Activated T-cell treated with anti-CD3 and anti-CD28 coated beads, Interleukin-2, amount 50 U/mL, for 4 hours (primary cell): ENCODE results near the gene SLC17A1. TPM values are rescaled to one million over a fixed set of nuclear protein-coding genes. Genes with fewer than 3 reads are reported as not detected.
"Not testable (repeated sequence)": the region's sequence is repeated elsewhere in the genome, so short reads cannot be mapped to it uniquely, and the experiment has no call there.

Experiments
- ATAC-seq, 2 donors: fragments of 200-7000 bp; cut with Tn5 transposase; one replicate each; pipeline ENCODE4 v1.10.0; 2021
- DNase-seq: peaks from one replicate; pipeline ENCODE4 v3.0.0-alpha.2; 2020
- H3K27me3 Mint-ChIP-seq: one replicate; pipeline ENCODE4 v1.8.0; 2021; ENCODE audit warnings: low read depth, mixed read lengths
- H3K36me3 Mint-ChIP-seq: one replicate; pipeline ENCODE4 v1.8.0; 2022; ENCODE audit warnings: mixed read lengths; ENCODE audit not compliant: insufficient read depth
- H3K4me1 Mint-ChIP-seq: one replicate; pipeline ENCODE4 v1.8.0; 2021; ENCODE audit warnings: low read depth, mixed read lengths
- H3K4me3 Mint-ChIP-seq: one replicate; pipeline ENCODE4 v1.8.0; 2021; ENCODE audit warnings: mild to moderate bottlenecking, moderate library complexity, mixed read lengths
- H3K9me3 Mint-ChIP-seq: one replicate; pipeline ENCODE4 v1.8.0; 2021; ENCODE audit warnings: mixed read lengths
- total RNA-seq, 3 donors: library from RNA; stranded (reverse); gene quantifications; one replicate each; pipeline ENCODE4 v1.2.1, GENCODE V29; 2021

The SLC17A1 gene
- total RNA-seq, 3 donors from 2014 or later: not detected

DNA sequence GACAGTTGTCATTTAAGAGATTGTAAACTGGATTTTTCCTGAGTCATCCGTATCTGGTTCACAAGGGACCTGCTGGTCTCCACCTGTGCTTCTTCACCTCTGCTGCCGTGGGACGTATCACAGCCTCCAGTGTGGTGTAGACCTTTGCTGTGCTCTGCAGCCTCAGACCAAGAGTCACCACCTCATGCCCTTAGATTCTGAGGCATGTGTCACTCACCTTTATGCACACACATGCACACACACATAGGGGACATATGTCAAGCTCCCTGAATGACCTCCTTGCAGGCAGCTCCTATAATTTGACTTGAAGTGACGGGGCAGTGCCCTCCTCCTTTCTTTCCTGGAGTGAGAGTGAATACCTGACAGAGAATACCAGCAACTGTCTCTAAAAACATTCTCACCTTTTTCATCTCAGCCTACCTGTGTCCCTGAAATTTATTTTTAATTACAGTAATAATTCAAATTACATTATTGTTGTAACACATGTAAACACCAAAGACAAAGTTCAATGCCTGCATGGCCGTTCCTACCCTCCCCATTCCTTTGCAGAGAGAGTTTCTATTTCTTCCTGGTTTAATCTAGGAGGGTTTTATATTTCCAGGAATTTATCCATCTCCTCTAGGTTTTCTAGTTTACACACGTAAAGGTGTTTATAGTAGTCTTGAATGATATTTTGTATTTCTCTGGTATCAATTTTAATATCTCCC is 73.8 kb downstream of the SLC17A1 start:
- Mint-ChIP-seq H3K9me3 (no peaks in the 10 kb centered on the region), H3K27me3 (no peaks in the 10 kb centered on the region)

DNA sequence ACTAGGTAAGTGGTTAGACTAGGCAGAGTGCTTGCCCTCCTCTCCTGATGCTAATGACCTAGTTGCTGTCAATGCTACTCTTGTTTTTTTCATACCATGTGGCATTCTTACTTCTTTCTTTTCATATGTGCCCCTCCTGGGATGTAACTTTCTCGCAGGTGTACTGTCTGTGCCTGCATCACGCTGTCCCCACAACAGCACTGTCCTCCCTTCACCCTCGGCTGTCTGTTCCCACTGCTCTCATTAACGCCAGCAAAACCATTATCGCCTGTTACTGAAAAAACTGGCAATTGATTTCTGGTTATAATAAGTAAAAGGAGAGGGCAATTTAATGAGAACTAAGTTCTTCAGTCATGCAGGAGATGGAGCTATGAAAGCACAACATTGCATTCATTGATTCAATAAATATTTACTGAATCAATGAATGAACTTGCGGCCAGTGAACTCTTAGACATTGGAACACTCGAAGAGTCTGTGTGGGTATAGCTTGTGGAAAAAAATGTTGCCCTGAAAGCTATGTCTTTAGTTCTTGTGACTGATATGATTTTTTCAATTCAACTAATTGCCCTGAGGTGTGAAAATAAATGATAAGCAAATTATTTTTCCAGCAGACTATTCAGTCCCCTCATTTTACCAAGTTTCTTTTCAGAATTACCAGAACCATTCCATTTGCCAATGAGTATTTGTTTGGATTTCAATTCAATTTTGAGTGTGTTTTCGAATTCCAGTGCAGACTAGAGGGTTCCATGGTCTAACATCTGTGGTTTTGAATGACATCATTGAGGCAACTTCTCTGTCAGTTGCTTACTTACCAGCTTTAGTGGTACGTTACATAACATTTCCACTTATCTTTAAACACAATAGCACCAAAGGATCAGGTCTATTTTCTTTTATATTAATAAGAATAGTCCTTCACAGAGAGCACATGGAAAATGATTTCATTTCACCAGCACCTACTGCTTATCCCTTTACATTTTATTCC is 75.2 kb downstream of the SLC17A1 start:
- no peaks in the 10 kb centered on the region for H3K27me3 Mint-ChIP-seq
- DNase-seq: no peak
- ATAC-seq: no peak
- H3K36me3 Mint-ChIP-seq: no peaks in the 10 kb centered on the region
- no peaks in the 10 kb centered on the region for H3K4me1 Mint-ChIP-seq
- no peaks in the 10 kb centered on the region for H3K9me3 Mint-ChIP-seq
- H3K4me3 Mint-ChIP-seq: no peak overlapping the region

More for the DNA sequence above, 73.8 kb downstream of the SLC17A1 start:
- ATAC-seq: no peak
- H3K36me3 Mint-ChIP-seq: no peaks in the 10 kb centered on the region
- DNase-seq: no peak
- H3K4me1 Mint-ChIP-seq: no peaks in the 10 kb centered on the region
- H3K4me3 Mint-ChIP-seq: no peak overlapping the region

DNA sequence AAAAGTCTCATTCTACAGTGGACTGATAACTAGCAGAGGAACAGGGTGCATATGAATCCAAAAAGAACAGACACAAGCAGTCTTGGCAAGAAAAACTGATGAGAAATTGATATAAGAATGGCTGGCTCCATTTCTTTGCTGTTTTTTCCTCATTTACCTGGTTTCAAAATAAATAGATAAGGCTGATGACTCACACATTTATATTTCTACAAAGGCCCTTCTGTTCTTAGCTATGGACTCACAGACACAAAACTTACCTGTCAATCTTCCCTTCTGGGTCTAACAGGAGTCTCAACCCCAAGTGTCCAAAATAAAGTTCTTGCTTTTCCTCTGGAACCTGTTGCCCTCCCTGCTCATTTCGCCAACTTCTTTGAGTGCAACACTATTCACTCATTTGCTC is 76.4 kb downstream of the SLC17A1 start:
- no peaks in the 10 kb centered on the region for H3K36me3 Mint-ChIP-seq
- DNase-seq (no peak), ATAC-seq (no peak)
- no peaks in the 10 kb centered on the region for H3K9me3 Mint-ChIP-seq
- no peak overlapping the region for H3K4me3 Mint-ChIP-seq
- H3K27me3 Mint-ChIP-seq: no peaks in the 10 kb centered on the region
- no peaks in the 10 kb centered on the region for H3K4me1 Mint-ChIP-seq

DNA sequence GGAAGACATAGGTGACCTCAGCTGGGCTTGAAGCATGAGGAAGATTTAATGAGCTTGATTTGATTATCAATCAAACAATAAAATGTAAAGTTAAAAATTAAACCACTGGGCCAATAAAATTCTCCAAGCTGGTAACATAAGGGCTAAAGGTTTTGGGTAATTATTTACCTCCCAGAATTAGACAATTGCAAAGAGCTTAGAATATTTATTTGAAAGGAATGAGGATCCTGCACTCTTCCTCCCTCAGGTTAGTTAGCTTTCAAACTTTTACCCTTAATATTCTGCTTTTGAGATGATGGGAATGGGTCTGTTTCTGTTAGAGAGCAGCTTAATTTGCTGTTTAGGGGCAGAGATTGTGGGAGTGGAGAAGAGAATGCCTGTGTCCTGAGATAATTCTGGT is 77.3 kb downstream of the SLC17A1 start, which contains the start of gene SLC17A4:
Gene SLC17A4 (plus strand): TSS at position 208 of the 400 bp plus-strand sequence. CDS start 7,221 bp downstream, outside the sequence.
- no peak for DNase-seq
- H3K27me3 Mint-ChIP-seq: no peaks in the 10 kb centered on the region
- H3K36me3 Mint-ChIP-seq: no peaks in the 10 kb centered on the region
- no peaks in the 10 kb centered on the region for H3K9me3 Mint-ChIP-seq
- no peak within 1 kb of the TSS for H3K4me3 Mint-ChIP-seq
- ATAC-seq: no peak
- no peaks in the 10 kb centered on the region for H3K4me1 Mint-ChIP-seq

DNA sequence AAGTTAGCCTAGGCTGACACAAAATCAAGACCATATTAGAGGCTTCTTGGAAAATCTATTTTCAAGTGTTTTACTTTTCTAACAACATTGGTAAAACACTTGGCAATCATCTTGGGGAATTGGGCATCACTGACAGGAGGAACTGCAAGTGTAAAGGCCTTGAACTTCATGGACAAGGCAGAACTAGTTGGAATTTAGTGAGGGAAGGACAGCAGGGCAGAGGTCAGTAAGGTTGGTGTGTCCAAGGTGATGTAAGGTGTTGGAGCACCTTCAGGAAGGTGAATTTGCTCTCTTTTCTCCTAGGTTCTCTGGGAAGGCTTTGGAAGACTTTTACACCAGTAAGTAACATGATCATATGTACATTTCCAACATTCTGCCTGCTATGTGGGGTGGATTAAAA is 78.8 kb downstream of the SLC17A1 start:
- Mint-ChIP-seq H3K27me3 (no peaks in the 10 kb centered on the region), H3K4me1 (no peaks in the 10 kb centered on the region), H3K9me3 (no peaks in the 10 kb centered on the region), H3K36me3 (no peaks in the 10 kb centered on the region), H3K4me3 (no peak overlapping the region)
- no peak for ATAC-seq
- DNase-seq: no peak

DNA sequence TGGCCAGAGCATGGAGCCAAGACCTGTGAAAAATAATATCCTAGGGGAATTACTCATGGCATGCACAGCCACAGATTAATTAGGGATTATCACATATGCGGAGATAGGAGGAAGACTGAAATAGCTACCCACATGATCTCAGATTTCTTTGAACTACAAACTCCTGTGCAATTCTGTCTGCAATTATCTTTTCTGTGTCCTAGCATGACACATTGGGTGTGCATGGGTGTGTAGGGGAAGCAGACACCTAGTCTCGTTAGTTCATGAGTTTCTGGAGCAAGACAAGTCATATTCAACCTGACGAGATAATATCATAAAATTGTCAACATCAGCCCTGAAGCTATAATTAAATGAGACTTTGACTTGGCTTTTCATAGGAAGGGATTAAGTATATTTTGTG is 80.9 kb downstream of the SLC17A1 start:
- DNase-seq (no peak), ATAC-seq (no peak)
- no peaks in the 10 kb centered on the region for H3K9me3 Mint-ChIP-seq
- no peaks in the 10 kb centered on the region for H3K4me1 Mint-ChIP-seq
- H3K36me3 Mint-ChIP-seq: no peaks in the 10 kb centered on the region
- H3K4me3 Mint-ChIP-seq: no peak overlapping the region
- H3K27me3 Mint-ChIP-seq: no peaks in the 10 kb centered on the region

DNA sequence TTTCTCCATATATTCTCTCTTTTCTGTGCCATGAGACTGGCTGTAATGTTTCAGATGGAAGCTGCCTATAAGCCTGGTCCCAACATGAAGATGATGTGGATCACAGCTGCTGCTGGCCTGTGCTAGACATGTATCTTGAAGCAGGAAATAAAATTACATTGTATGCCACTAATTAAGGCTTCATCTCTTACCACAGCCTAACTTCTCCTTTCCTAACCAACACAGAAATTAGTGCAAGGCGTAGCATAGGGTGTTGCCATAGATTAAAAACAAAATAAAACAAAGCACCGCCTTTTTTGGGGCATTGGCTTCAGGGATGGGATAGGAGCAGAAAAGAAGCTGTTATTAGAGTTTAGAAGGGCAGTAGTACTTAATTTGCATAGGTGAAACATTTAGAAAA is 82.0 kb downstream of the SLC17A1 start:
- no peak for ATAC-seq
- Mint-ChIP-seq H3K4me3 (no peak overlapping the region), H3K36me3 (no peaks in the 10 kb centered on the region), H3K9me3 (no peaks in the 10 kb centered on the region), H3K4me1 (no peaks in the 10 kb centered on the region), H3K27me3 (no peaks in the 10 kb centered on the region)
- DNase-seq: no peak

- not testable (repeated sequence) for ATAC-seq, H3K4me1 Mint-ChIP-seq, H3K4me3 Mint-ChIP-seq, H3K36me3 Mint-ChIP-seq, H3K27me3 Mint-ChIP-seq, H3K9me3 Mint-ChIP-seq, DNase-seq
Measured at GRCh38 chr6:25748601-25749517, 83.0 kb downstream of the SLC17A1 start.

DNA sequence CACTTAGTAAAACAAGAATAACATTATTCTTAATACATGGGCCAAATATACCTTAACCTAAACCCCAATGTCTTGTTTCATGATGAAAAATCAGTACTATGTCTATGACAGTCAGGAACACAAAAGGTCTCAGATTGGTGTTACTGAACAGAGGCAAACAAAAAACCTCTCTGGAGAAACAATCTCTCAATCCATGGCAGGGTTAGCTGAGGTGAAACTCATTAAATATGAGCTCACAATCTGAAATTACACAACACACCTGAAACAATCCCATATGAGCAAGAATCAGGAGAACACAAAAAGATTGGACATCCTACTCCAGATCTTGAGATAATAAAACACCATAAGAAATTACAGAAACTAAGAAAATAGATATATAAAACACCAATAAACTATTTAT is 83.8 kb downstream of the SLC17A1 start:
- no peaks in the 10 kb centered on the region for H3K36me3 Mint-ChIP-seq
- DNase-seq: no peak
- no peak for ATAC-seq
- H3K4me1 Mint-ChIP-seq: no peaks in the 10 kb centered on the region
- H3K27me3 Mint-ChIP-seq: no peaks in the 10 kb centered on the region
- no peak overlapping the region for H3K4me3 Mint-ChIP-seq
- no peaks in the 10 kb centered on the region for H3K9me3 Mint-ChIP-seq

DNA sequence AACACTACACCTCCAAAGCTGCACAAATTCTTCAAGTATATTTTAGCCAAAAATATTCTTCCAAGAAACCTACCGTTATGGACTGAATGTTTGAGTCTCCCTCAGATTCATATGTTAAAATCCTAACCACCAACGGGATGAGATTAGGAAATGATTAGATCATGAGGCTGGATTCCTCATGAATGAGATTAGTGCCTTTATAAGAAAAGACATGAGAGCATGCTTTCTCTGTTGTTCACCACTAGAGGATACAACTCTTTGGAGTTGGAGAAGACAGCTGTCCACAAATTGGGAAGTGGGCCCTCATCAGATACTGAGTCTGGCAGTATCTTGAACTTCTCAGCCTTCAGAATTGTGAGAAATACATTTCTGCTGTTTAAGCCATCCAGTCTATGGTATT is 84.4 kb downstream of the SLC17A1 start:
- Mint-ChIP-seq H3K36me3 (no peaks in the 10 kb centered on the region), H3K4me1 (no peaks in the 10 kb centered on the region), H3K4me3 (no peak overlapping the region)

DNA sequence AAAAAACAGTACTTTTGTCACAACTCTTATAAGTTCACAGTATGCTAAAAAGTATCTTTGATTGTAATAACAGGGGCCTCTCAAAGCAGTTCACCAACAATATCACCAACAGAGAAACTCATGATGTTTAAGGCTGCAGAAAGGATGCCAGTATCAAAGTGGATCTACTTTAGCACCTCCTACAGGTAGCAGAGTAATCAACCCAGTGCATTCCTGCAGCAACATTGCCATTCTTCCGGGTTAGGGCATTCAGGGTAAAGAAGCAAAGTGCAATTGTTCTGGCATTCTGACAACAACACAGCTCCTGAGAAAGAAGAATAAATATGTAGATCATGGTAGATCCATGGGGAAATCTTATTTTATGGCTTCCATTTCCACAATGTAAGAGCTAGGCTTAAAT is 84.9 kb downstream of the SLC17A1 start:
- Mint-ChIP-seq H3K36me3 (no peaks in the 10 kb centered on the region), H3K4me3 (no peak overlapping the region), H3K27me3 (no peaks in the 10 kb centered on the region), H3K9me3 (no peaks in the 10 kb centered on the region), H3K4me1 (no peaks in the 10 kb centered on the region)
- ATAC-seq (no peak), DNase-seq (no peak)

More for the DNA sequence above, 84.4 kb downstream of the SLC17A1 start:
- ATAC-seq (no peak), DNase-seq (no peak)
- Mint-ChIP-seq H3K27me3 (no peaks in the 10 kb centered on the region), H3K9me3 (no peaks in the 10 kb centered on the region)

GRCh38 chr6:25745836-25746235 is 86.0 kb downstream of the SLC17A1 start:
- no peak for ATAC-seq
- no peak overlapping the region for H3K4me3 Mint-ChIP-seq
- H3K36me3 Mint-ChIP-seq: no peaks in the 10 kb centered on the region
- H3K4me1 Mint-ChIP-seq: no peaks in the 10 kb centered on the region
- no peaks in the 10 kb centered on the region for H3K9me3 Mint-ChIP-seq
- peaks cover 4% of the 10 kb centered on the region for H3K27me3 Mint-ChIP-seq
- DNase-seq: no peak

DNA sequence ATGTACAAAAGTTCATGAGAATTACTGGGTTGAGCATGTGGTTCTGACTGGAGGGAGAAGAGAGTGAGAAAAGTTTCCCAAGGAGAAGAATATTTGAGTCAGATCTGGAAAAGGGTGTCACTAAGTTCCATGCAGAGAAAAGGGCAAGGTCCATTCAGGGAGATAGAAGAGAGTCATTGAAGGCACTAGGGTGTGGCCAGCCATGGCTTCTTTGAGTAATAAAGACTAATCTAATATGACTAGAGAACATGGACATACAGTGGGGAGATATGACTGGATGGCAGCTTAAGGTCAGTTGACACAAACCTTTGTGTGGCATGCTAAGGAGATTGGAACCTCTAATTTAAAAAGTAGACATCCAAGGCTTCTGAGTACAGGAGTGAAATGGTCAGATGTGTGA is 88.0 kb downstream of the SLC17A1 start:
- DNase-seq (no peak), ATAC-seq (no peak)
- peaks cover 8% of the 10 kb centered on the region for H3K27me3 Mint-ChIP-seq
- H3K4me1 Mint-ChIP-seq: no peaks in the 10 kb centered on the region
- no peaks in the 10 kb centered on the region for H3K9me3 Mint-ChIP-seq
- H3K4me3 Mint-ChIP-seq: no peak overlapping the region
- no peaks in the 10 kb centered on the region for H3K36me3 Mint-ChIP-seq

DNA sequence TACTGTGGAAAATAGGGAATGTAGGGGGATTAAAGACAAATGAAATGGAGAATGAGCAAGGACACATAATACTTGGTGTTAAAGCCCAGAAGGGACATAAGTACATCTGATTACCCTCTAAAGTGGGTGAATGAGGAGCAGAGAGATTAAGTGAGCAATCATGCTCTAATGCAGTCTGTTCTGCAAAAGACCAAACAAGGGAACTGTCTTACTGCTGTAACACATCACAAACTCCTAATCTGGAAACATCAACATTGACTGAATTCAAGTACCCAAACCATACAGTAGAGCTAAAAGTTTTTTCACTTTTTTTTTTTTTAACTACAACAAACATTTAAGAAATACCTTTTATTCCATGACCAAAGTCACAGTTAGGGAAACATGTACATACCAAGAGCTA is 96.6 kb downstream of the SLC17A1 start:
- peaks cover 54% of the 10 kb centered on the region for H3K27me3 Mint-ChIP-seq
- DNase-seq (no peak), ATAC-seq (no peak)
- H3K9me3 Mint-ChIP-seq: peaks cover 11% of the 10 kb centered on the region
- no peaks in the 10 kb centered on the region for H3K4me1 Mint-ChIP-seq
- no peak overlapping the region for H3K4me3 Mint-ChIP-seq
- no peaks in the 10 kb centered on the region for H3K36me3 Mint-ChIP-seq
